ENCODE measurements around the gene ERF.
"Not testable (repeated sequence)": the region's sequence is repeated elsewhere in the genome, so short reads cannot be mapped to it uniquely, and the experiment has no call there.

The ERF gene

GRCh38 chr19:42273407-42274064 is 18.6 kb upstream of the ERF start:
- DNase-seq, result no peak

- no peak for DNase-seq
These were observed 18.1 kb upstream of the ERF start for GRCh38 chr19:42272989-42273406.

- DNase-seq, result no peak
These were observed 17.6 kb upstream of the ERF start for GRCh38 chr19:42272535-42272897.

GRCh38 chr19:42271861-42272534 is 17.1 kb upstream of the ERF start:
- DNase-seq, result no peak

GRCh38 chr19:42271045-42271419 is 16.1 kb upstream of the ERF start:
- DNase-seq, result no peak

GRCh38 chr19:42270346-42271044 is 15.6 kb upstream of the ERF start:
- DNase-seq, result peak; percentile 55

- no peak for DNase-seq
These were observed 14.8 kb upstream of the ERF start for GRCh38 chr19:42269478-42270345.

- peak; percentile 100 for DNase-seq
These were observed 14.0 kb upstream of the ERF start, which contains the start of gene CIC for GRCh38 chr19:42268704-42269477. Gene CIC (plus strand): TSS chr19:42269252. CDS start chr19:42271784, 2,532 bp downstream.

- peak; percentile 100 for DNase-seq
These were observed 13.3 kb upstream of the ERF start for GRCh38 chr19:42268142-42268703.

- no peak for DNase-seq
These were observed 12.8 kb upstream of the ERF start for GRCh38 chr19:42267644-42268141.

- DNase-seq, result not testable (repeated sequence)
These were observed 12.1 kb upstream of the ERF start for GRCh38 chr19:42266928-42267603.

GRCh38 chr19:42266105-42266504 is 11.2 kb upstream of the ERF start:
- not testable (repeated sequence) for DNase-seq

GRCh38 chr19:42261763-42262162 is 6.8 kb upstream of the ERF start:
- DNase-seq, result no peak

- not testable (repeated sequence) for DNase-seq
These were observed 2.9 kb upstream of the ERF start for GRCh38 chr19:42257842-42258241.

GRCh38 chr19:42255766-42256745 is 1.1 kb upstream of the ERF start:
- DNase-seq, result peak; percentile 53

GRCh38 chr19:42254089-42254849 is 659 bp downstream of the ERF start:
- DNase-seq, result peak; percentile 58

GRCh38 chr19:42253245-42254088 is 1.5 kb downstream of the ERF start:
- DNase-seq, result peak; percentile 48

All from fibroblast of upper back skin (primary cell).